ENCODE measurements around the gene PRICKLE2.

PRICKLE2 gene

GRCh38 chr3:64218329-64218728 is 6.9 kb downstream of the PRICKLE2 start:
- DNase-seq = no peak

- no peak for DNase-seq
Observed at GRCh38 chr3:64216274-64217147, 8.8 kb downstream of the PRICKLE2 start.

- no peak for DNase-seq
Observed at GRCh38 chr3:64215559-64215958, 9.7 kb downstream of the PRICKLE2 start.

- DNase-seq = no peak
Observed at GRCh38 chr3:64215103-64215502, 10.2 kb downstream of the PRICKLE2 start.

GRCh38 chr3:64214381-64215018 is 10.8 kb downstream of the PRICKLE2 start:
- DNase-seq = no peak

GRCh38 chr3:64213962-64214379 is 11.3 kb downstream of the PRICKLE2 start:
- DNase-seq = no peak

- no peak for DNase-seq
Observed at GRCh38 chr3:64213224-64213878, 11.9 kb downstream of the PRICKLE2 start.

- no peak for DNase-seq
Observed at GRCh38 chr3:64209866-64210621, 15.2 kb downstream of the PRICKLE2 start.

GRCh38 chr3:64207289-64208080 is 17.8 kb downstream of the PRICKLE2 start:
- no peak for DNase-seq

GRCh38 chr3:64203969-64204908 is 21.0 kb downstream of the PRICKLE2 start:
- no peak for DNase-seq

GRCh38 chr3:64203216-64203615 is 22.1 kb downstream of the PRICKLE2 start:
- DNase-seq = no peak

GRCh38 chr3:64199932-64200331 is 25.3 kb downstream of the PRICKLE2 start:
- no peak for DNase-seq

- DNase-seq = no peak
Observed at GRCh38 chr3:64196236-64196929, 28.9 kb downstream of the PRICKLE2 start.

GRCh38 chr3:64195789-64196188 is 29.5 kb downstream of the PRICKLE2 start:
- no peak for DNase-seq

- no peak for DNase-seq
Observed at GRCh38 chr3:64191822-64192221, 33.4 kb downstream of the PRICKLE2 start.

- DNase-seq = no peak
Observed at GRCh38 chr3:64190517-64191515, 34.5 kb downstream of the PRICKLE2 start.

GRCh38 chr3:64188810-64189560 is 36.3 kb downstream of the PRICKLE2 start:
- no peak for DNase-seq
